GM18499 (cell line): ENCODE data around the gene PGPEP1.
A peak's percentile ranks its signal among the peaks of the same experiment; 100 is the strongest.
"Not testable (repeated sequence)": the region's sequence is repeated elsewhere in the genome, so short reads cannot be mapped to it uniquely, and the experiment has no call there.

Source experiments
- ATAC-seq: cut with Tn5 transposase; IDR thresholded peaks from one replicate; pipeline ENCODE4 v1.9.1; 2021; ENCODE audit warnings: moderate number of reproducible peaks; ENCODE audit not compliant: insufficient read depth, unreplicated experiment

PGPEP1 gene

DNA sequence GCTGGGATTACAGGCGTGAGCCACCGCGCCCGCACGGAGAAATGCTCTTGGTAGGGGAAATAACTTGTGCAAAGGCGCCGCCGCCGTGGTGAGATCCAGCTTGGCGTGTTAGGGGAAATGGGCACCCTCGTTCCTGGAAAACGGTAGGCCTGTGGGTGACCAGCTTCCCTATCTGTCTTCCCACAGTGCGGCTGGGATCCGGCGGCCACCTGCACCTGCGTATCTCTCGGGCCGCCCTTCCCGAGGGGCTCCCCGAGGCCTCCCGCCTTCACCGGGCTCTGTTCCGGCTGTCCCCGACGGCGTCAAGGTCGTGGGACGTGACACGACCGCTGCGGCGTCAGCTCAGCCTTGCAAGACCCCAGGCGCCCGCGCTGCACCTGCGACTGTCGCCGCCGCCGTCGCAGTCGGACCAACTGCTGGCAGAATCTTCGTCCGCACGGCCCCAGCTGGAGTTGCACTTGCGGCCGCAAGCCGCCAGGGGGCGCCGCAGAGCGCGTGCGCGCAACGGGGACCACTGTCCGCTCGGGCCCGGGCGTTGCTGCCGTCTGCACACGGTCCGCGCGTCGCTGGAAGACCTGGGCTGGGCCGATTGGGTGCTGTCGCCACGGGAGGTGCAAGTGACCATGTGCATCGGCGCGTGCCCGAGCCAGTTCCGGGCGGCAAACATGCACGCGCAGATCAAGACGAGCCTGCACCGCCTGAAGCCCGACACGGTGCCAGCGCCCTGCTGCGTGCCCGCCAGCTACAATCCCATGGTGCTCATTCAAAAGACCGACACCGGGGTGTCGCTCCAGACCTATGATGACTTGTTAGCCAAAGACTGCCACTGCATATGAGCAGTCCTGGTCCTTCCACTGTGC is 47.9 kb downstream of the PGPEP1 start:
- no peak for ATAC-seq

GRCh38 chr19:18388960-18389725 is 48.7 kb downstream of the PGPEP1 start:
- ATAC-seq: no peak

- no peak for ATAC-seq
These were observed 49.3 kb downstream of the PGPEP1 start for GRCh38 chr19:18389726-18390064.

DNA sequence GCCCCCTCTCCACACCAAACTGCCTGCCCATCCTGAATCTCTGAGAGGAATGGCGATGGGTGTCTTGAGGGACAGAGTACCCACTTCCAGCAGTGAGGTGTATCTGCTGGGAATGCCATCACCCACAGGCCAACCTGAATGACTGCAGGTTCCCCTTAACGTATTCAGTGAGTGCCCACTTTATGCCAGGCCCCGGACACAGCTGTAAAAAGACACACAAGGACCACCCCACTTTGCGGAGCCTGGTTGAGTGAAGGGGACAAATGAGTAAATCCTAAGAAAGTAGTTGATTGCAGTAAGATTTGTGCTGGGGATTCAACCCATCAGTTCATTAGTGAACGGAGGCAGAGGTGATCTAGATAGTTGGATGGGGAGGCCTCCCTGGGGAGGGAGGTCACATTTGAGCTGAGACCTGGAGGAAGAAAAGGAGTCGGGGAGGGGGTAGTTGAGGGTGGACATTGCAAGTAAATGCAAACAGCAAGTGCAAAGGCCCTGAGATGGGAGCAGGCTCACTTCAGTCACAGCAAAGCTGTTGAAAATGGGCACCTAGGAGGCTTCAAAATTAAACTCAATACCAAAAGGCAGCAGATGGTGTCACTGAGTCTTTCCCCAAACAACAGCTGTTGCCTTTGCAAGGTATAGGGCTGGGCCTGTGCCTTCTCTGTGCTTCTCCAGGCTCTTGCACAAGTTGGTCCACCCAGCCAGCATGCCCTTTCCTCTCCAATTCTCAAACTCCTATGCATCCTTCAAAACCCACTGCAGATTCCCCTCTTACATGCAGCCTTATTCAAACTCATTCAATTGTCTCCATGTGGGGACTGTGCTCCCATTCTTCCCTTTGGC is 49.9 kb downstream of the PGPEP1 start:
- ATAC-seq: no peak

GRCh38 chr19:18391509-18392075 is 51.2 kb downstream of the PGPEP1 start:
- ATAC-seq: no peak

GRCh38 chr19:18392417-18392816 is 52.0 kb downstream of the PGPEP1 start:
- ATAC-seq: no peak

DNA sequence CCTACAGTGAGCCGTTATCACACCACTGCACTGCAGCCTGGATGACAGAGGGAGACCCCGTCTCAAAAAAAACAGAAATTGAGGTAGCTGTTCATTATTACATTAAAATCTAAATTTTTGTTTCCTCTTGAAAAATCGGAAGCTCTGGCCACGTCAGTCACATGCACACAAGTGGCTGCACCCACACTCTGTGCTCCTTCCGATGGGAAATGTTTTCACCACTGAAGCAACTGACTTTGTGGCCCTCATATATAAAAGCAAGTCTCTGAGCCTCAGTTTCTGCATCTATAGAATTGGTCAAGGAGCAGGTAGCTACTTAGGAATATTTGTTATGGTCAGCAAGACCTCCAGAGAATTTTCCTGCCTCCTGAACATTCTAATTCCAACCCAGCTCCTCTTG is 52.5 kb downstream of the PGPEP1 start:
- ATAC-seq: no peak

GRCh38 chr19:18393836-18394235 is 53.4 kb downstream of the PGPEP1 start:
- no peak for ATAC-seq

DNA sequence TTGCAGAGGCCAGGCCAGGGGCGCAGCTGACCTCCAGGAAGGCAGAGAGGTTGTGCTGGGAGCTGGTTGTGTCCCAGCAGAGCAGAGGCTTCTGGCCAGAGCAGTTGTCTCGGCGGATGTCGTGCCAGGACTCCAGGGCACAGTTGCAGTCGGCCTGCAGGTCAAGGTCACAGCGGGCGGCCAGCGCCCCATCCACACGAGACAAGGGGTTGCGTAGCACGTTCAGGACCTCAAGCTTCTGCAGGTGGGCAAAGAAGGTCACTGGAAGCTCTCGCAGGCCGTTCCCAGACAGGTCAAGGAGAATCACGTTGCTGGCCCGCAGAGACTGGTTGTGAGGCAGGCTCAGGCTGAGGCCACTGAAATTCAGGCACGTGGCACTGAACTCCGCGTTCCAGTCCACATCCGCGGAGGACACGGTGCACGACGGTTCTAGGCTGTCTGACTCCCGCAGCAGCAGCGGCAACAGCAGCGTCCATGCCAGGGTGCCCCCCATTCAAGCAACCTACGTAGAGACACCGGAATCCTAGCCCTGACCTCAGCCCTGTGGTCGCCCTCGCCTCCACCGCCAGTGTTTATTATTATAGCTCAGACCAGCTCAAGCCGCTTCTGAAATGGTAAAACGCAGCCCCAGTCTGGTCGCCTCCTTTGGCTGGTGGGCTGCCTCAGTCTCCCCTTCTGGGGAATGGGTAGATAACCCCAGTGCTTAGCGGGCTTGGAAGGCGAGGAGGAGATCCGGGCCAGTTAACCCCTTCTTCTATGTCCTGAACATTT is 56.3 kb downstream of the PGPEP1 start:
- ATAC-seq: no peak

- no peak for ATAC-seq
These were observed 57.1 kb downstream of the PGPEP1 start, which contains the start of gene LRRC25 for GRCh38 chr19:18397242-18398202. LRRC25 (minus strand) TSS chr19:18397622; CDS start chr19:18396963, 659 bp downstream.

- ATAC-seq: no peak
These were observed 58.6 kb downstream of the PGPEP1 start for GRCh38 chr19:18399008-18399407.

- ATAC-seq: no peak
These were observed 61.2 kb downstream of the PGPEP1 start for GRCh38 chr19:18401580-18402112.

DNA sequence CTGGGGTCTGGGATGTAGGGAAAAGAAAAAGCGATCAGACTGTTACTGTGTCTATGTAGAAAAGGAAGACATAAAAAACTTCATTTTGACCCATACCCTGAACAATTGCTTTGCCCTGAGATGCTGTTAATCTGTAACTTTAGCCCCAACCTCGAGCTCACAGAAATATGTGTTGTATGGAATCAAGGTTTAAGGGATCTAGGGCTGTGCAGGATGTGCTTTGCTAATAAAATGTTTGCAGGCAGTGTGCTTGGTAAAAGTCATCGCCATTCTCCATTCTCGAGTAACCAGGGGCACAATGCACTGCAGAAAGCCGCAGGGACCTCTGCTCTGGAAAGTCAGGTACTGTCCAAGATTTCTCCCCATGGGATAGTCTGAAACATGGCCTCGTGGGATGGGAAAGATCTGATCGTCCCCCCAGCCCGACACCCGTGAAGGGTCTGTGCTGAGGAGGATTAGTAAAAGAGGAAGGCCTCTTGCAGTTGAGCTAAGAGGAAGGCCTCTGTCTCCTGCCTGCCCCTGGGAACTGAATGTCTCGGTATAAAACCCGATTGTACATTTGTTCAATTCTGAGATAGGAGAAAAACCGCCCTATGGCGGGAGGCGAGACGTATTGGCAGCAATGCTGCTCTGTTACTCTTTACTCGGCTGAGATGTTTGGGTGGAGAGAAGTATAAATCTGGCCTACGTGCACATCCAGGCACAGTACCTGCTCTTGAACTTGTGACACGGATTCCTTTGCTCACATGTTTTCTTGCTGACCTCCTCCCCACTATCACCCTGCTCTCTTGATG is 62.3 kb downstream of the PGPEP1 start:
- ATAC-seq: not testable (repeated sequence)

- ATAC-seq: not testable (repeated sequence)
These were observed 65.4 kb downstream of the PGPEP1 start for GRCh38 chr19:18405754-18406153.

DNA sequence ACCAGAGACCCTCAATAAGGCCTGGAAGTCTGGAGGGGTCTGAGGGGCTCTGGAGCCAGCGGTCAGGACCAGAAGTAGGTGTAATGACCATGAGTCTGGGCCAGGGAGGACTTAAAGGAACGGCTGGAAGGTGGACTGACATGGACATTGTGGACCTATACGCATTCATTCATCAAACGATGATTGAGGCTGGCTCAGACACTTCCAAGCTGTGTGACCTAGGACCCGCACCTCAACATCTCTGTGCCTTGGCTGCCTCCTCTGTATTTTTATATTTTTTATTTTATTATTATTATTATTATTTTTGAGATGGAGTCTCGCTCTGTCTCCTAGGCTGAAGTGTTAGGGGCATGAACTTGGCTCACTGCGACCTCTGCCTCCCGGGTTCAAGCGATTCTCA is 66.4 kb downstream of the PGPEP1 start:
- ATAC-seq: no peak

DNA sequence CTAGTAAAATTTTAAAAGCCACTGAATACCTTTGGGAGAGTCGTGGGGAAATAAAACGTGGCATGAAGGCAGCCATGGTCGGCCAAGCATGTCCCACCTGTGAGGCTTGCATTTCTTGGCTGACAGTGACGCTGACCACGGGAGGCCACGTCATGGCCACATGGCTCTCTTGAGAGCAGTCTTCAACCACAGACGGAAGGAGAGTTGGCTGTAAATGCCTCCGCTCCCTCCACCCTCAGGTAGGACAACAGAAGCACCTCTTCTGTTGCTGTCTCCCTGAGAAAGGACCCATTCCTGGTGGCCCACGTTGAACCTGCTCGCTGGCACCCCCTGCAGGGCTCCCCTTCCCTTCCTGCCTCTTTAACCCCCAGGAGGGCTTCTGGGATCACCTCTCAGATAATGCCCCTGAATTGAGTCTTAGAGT is 67.7 kb downstream of the PGPEP1 start:
- peak; percentile 55 for ATAC-seq

DNA sequence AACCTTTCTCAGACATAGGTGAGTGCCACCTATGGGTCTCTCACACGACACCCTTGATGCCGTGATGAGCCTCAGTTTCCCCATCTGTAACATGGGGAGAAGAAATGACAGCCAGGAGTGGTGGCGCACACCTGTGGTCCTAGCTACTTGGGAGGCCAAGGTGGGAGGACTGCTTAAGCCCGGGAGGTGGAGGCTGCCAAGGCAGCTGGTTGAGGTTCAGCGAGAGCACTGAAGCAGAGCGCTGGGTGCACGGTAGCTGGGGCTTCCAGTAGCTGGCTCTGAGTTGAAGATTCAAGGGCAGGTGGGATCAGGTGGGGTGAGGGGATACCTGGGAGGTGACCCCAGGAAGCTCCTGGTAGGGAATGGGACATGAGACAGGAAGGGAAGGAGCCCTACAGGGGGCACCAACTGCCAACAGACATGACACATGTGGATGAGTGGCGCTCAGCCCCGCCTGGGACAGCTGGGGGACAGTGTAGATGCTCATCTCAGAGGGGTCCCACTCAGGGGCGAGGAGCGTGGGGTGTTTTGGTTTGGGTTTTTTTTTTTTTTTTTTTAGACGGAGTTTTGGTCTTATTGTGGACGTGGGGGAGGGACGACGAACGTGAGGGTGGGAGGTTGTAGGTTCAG is 72.3 kb downstream of the PGPEP1 start:
- ATAC-seq: no peak
